HFFc6 (cell line): Measurements from ENCODE around the gene FRMPD2. TPM values are rescaled to one million over a fixed set of nuclear protein-coding genes. Genes with fewer than 3 reads are reported as not detected.
"Not testable (repeated sequence)": the region's sequence is repeated elsewhere in the genome, so short reads cannot be mapped to it uniquely, and the experiment has no call there.

Source experiments
- DNase-seq: peaks from one replicate; pipeline ENCODE4 v3.0.0-alpha.2; 2018
- H3K27ac Mint-ChIP-seq: 2 replicates; pipeline ENCODE4 v1.8.0; 2020; ENCODE audit warnings: mild to moderate bottlenecking, mixed read lengths
- H3K27me3 Mint-ChIP-seq: 2 replicates; pipeline ENCODE4 v1.8.0; 2021; ENCODE audit warnings: mild to moderate bottlenecking, moderate library complexity, mixed read lengths; ENCODE audit not compliant: insufficient read depth
- H3K36me3 Mint-ChIP-seq: 2 replicates; pipeline ENCODE4 v1.8.0; 2021; ENCODE audit warnings: low read depth, mixed read lengths
- H3K4me1 Mint-ChIP-seq: 2 replicates; pipeline ENCODE4 v1.8.0; 2020; ENCODE audit warnings: low read depth, mixed read lengths
- H3K4me3 Mint-ChIP-seq: 2 replicates; pipeline ENCODE4 v1.8.0; 2020; ENCODE audit warnings: mild to moderate bottlenecking, moderate library complexity, mixed read lengths
- H3K9me3 Mint-ChIP-seq: 2 replicates; pipeline ENCODE4 v1.8.0; 2020; ENCODE audit warnings: mild to moderate bottlenecking, mixed read lengths
- total RNA-seq, 6 experiments: library from RNA; stranded (reverse); fragmentation: NEBNext Ultra II Directional; extraction: Animal tissue kit (Norgen Biotek cat#: 25700); gene quantifications; 2 replicates in 1 of 6; 3 replicates in 5 of 6; pipeline ENCODE4 v1.2.3, GENCODE V29; 2021
- TF ChIP-seq, protein P1 (sequence below): fragments of 200-600 bp; sonication (generic); IDR thresholded peaks from 2 replicates; pipeline ENCODE4 v1.5.0; 2021; ENCODE audit warnings: antibody characterized with exemption, mild to moderate bottlenecking

Gene FRMPD2
- total RNA-seq, 6 experiments from 2014 or later: not detected

DNA sequence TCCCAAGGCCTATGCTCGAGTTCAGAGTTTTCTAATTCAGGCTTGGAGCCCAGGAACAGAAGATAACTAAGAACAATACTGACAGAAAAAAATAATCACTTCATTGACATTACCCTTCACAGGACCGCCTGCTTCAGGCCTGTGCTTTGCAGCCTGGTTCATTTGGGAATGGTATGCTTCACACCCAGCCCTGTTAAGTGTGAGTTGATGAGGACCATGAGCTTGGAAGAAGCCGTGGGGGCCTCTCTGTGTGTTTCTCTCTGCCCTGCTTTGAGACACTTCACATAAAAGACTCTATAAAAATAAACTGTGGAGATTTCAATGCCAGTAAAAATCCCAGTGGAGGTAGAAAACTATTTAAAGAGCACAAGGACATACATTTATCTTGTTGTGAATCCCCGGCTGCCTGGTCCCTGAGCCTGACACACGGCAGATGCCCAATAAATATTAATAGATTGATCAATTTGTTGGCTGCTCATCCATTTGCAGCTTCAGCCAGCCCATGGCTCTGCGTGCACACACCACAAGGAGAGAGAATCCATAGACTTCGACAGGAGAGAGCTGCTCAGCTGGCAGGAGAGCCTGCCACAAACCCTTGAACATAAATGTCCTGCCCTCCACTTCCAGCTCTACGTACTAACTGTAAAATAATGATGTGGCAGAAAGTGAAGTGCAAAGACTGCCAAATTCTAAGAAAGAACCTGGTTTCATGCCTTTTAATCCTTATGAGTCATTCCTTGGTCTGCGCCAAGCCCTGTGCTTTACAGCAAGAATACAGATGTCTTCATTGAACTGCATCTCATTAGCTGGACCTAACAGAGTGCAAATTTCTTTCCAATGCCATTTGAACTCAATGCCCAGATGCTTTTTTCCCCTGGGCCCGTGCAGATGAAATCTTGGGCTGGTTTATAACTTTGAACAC, 130.5 kb downstream of the FRMPD2 start:
- H3K9me3 Mint-ChIP-seq, DNase-seq, H3K27me3 Mint-ChIP-seq, H3K27ac Mint-ChIP-seq, H3K36me3 Mint-ChIP-seq, H3K4me3 Mint-ChIP-seq, H3K4me1 Mint-ChIP-seq: not testable (repeated sequence)

DNA sequence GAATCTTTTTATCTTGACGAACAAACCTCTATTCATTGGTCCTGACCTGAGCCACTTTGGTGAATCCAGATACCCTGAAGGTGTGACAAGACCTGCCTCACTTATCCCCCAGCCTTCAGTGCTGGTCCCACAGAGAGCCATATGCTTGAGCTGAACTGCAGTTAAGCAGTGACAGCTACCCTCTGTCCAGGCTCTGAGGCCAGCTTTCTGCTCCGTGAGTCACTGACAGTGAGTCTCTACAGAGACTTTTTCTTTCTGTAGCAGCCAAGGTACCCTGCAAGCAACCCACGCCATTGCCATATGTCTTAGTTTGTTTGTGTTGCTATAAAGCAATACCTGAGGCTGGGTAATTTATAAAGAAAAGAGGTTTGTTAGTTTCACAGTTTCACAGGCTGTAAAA, 133.5 kb downstream of the FRMPD2 start:
- H3K27ac Mint-ChIP-seq, H3K9me3 Mint-ChIP-seq, H3K36me3 Mint-ChIP-seq, H3K4me1 Mint-ChIP-seq, H3K4me3 Mint-ChIP-seq, H3K27me3 Mint-ChIP-seq, DNase-seq: not testable (repeated sequence)

DNA sequence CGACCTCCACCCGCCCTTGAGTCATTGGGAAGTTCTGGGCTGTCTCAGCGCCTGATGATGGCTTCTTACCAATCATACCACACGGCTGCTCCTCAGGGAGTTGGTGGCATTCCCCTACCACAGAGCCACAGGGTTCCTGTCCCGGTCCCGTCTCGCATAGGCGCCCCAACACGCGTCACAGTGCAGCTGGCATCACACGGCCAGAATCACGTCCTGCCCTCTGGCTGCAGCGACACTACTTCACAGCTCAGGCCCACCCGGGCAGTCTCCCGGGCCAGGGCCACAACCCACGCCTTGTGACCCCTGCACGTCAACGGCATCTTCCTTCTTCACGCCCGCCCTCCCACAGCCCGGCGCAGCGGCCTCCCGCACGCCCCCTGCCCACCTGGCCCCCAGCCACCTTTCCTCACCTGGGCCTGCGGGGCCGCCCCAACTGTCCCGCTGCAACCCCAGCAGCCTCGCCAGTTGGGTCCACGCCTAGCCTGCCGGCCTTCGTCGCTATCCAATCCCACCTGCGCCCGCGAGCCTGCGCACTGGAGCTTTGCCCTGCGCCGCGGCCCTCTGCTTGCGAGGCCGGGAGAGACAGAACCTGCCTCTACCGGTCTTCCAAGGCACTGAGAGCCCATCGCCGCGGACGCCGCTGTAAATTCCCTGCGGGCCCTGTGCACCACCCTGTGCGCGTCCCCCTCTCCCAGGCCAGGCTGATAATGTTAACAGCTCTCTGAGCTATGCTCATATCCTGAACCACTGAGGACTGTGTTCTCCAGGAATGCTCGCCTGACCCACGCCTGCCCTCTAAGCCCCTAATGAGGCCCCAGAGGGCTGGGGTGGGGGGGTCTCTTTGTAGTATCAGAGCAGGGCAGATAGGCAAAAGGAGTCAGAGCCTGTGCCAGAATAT, 134.3 kb downstream of the FRMPD2 start:
- not testable (repeated sequence) for H3K4me3 Mint-ChIP-seq, DNase-seq, H3K9me3 Mint-ChIP-seq, H3K4me1 Mint-ChIP-seq, H3K27ac Mint-ChIP-seq, H3K36me3 Mint-ChIP-seq, H3K27me3 Mint-ChIP-seq

DNA sequence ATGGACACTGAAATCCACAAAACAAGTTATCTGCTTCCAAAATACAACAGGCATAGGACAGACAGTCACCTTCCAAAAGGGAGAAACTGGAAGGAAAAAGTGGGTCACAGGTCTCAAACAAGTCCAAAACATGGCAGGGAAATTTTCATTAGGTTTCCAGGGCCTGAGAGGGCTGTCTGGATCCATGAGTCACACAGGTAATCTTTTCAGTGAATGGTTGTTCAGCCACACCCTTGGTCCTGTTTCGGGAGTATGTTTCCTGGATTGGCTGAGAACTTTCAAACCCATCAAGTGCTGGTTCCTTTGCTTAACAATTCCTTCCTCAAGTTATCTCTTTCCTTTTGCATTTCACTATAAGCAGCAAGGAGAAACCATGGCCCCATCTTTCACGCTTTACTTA, 145.5 kb downstream of the FRMPD2 start:
- not testable (repeated sequence) for DNase-seq, H3K9me3 Mint-ChIP-seq, H3K4me3 Mint-ChIP-seq, H3K27me3 Mint-ChIP-seq, H3K36me3 Mint-ChIP-seq, H3K4me1 Mint-ChIP-seq, H3K27ac Mint-ChIP-seq

DNA sequence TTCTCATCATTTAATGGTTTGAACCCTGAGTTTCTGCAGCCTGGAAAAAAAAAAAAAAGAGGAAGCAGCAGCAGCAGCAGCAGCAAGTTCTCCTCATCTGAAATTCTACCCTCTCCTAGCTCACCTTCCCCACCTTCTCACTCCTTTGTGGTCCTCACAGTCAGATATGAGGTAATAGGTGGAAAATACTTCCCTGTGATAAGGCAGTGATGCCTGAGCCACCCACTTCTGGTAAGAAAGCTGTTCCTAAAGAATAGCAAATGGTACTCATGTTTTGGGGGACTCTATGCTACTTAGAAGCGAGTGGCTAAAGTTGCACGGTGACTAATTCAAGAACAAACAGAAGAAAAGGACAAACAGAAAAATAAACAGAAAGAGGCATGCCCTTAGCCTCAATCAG, 148.2 kb downstream of the FRMPD2 start:
- not testable (repeated sequence) for H3K4me3 Mint-ChIP-seq, DNase-seq, H3K9me3 Mint-ChIP-seq, H3K27me3 Mint-ChIP-seq, H3K36me3 Mint-ChIP-seq, H3K4me1 Mint-ChIP-seq, H3K27ac Mint-ChIP-seq

DNA sequence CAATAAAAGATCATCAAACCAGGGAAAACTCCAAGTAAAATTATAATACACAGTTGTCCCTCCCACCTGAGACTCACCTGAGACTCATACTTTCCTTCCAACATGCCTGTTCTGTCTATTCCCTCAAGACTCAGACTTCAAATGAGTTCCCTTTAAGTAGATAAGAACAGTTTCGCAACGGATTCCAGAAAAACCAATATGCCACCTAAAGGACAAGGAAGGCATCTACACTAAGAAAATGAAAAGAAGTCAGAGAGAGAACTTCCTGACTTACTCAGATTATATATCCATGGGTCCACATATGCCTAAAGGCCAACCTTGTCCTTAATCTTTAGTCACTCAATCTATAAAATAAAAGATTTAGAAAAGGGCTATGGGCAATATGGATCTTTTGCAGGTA, 148.9 kb downstream of the FRMPD2 start:
- not testable (repeated sequence) for H3K4me3 Mint-ChIP-seq, H3K27me3 Mint-ChIP-seq, H3K9me3 Mint-ChIP-seq, DNase-seq, H3K4me1 Mint-ChIP-seq, H3K27ac Mint-ChIP-seq, H3K36me3 Mint-ChIP-seq
- TF ChIP-seq, protein P1, sequence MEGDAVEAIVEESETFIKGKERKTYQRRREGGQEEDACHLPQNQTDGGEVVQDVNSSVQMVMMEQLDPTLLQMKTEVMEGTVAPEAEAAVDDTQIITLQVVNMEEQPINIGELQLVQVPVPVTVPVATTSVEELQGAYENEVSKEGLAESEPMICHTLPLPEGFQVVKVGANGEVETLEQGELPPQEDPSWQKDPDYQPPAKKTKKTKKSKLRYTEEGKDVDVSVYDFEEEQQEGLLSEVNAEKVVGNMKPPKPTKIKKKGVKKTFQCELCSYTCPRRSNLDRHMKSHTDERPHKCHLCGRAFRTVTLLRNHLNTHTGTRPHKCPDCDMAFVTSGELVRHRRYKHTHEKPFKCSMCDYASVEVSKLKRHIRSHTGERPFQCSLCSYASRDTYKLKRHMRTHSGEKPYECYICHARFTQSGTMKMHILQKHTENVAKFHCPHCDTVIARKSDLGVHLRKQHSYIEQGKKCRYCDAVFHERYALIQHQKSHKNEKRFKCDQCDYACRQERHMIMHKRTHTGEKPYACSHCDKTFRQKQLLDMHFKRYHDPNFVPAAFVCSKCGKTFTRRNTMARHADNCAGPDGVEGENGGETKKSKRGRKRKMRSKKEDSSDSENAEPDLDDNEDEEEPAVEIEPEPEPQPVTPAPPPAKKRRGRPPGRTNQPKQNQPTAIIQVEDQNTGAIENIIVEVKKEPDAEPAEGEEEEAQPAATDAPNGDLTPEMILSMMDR: peak; percentile 46

DNA sequence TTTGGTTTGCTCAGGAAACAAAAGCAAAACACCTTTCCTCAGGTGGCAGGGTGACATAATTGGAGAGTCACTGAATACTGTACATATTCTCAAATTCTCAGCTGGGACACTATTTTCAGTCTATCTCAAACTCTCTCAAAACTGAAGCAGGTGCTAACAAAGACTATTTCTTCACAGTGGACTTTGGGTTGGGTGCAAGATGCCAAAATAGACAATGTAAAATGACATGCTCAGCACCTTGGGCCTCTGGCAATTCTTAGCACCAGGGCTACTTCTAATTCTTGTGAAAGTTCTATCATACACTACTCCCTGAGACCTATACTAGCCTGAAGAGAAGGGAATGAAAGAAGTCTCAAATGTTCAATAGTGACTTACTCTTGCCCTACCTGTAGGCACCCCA, 151.9 kb downstream of the FRMPD2 start:
- not testable (repeated sequence) for H3K9me3 Mint-ChIP-seq, H3K36me3 Mint-ChIP-seq, H3K27ac Mint-ChIP-seq, H3K27me3 Mint-ChIP-seq, H3K4me3 Mint-ChIP-seq, DNase-seq, H3K4me1 Mint-ChIP-seq

DNA sequence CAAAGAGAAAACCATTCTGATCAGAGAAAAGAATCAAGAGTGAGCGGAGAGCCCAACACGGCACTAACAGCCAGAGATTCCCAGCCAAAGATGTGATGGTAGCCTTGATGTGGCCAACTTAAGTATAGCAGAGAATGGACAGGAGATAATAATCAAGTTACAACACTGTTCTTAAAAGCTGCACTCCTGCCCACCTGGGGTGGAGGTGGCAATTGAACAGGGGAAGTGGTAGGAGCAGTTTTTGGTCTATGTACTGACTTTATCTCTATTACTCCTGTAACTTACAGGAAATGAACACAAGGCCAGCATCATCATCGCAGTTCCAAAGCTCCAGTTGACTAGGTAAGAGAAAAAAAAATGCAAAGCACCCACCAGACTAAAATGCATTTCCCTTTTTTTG, 164.2 kb downstream of the FRMPD2 start:
- H3K4me3 Mint-ChIP-seq, H3K27me3 Mint-ChIP-seq, H3K27ac Mint-ChIP-seq, H3K4me1 Mint-ChIP-seq, H3K36me3 Mint-ChIP-seq, DNase-seq, H3K9me3 Mint-ChIP-seq: not testable (repeated sequence)

Other genes with a start within 250 kb of the FRMPD2 start
- 10 to 100 TPM; 56.3 to 96.6 (median 74.8) TPM for gene MAPK8, start 32.0 kb upstream of the FRMPD2 start, total RNA-seq